ENCODE measurements around the gene POP7.
A peak's percentile ranks its signal among the peaks of the same experiment; 100 is the strongest.
"Not testable (repeated sequence)": the region's sequence is repeated elsewhere in the genome, so short reads cannot be mapped to it uniquely, and the experiment has no call there.

Gene POP7

DNA sequence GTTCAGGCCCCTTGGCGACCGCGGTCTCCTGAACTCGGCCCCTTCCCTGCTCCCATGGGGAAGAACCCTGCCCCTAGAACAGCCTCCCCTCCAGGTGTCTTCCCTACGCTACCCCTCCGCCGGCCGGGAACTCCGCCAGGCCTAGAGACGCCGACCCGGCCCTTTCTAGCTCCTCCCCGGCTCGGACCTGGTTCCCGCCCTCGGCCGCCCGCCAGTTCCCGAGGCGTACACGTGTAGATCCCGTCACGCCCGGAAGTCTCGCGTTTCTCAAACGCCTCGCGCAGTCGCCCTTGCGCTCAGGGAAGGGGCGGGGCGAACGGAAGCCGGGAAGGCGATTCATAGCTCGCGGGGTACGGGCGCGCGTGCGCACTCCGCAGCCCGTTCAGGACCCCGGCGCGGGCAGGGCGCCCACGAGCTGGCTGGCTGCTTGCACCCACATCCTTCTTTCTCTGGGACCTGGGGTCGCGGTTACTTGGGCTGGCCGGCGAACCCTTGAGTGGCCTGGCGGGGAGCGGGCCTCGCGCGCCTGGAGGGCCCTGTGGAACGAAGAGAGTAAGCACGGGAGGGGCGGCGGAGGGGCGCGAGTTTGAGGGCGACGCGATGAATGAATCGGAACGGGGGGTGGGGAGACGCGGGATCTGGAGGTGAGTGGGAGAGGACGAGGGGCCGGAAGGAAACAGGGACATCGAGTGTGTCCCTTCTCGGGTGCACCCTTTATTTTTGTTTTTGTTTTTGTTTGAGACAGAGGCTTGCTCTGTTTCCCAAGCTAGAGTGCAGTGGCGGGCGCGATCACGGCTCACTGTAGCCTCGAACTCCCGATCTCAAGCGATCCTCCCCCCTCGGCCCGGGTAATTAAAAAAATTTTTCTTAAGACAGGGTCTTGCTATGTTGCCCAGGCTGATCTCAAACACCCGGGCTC lies at the start of gene POP7:
Gene POP7, plus strand, starts transcription at position 369 of the 919 bp plus-strand sequence. CDS start 710 bp downstream, outside the sequence.
- ATAC-seq (ENCODE audit: low read depth) (peak; percentile 94), DNase-seq (ENCODE audit: low spot score in 2 of 2) (peak; percentile 96)
- Mint-ChIP-seq H3K4me3 (peak within 1 kb of the TSS; percentile 95), H3K9me3 (no peaks in the 10 kb centered on the region), H3K27ac (peak within 1 kb of the TSS; percentile 91), H3K36me3 (peaks cover 2% of the 10 kb centered on the region), H3K27me3 (no peaks in the 10 kb centered on the region), H3K4me1 (peaks cover 8% of the 10 kb centered on the region)

GRCh38 chr7:100662194-100662776 lies 43.6 kb upstream of the POP7 start:
- ATAC-seq (ENCODE audit: low read depth); H3K4me3 Mint-ChIP-seq; H3K9me3 Mint-ChIP-seq; DNase-seq (ENCODE audit: low spot score in 2 of 2); H3K4me1 Mint-ChIP-seq; H3K36me3 Mint-ChIP-seq; H3K27me3 Mint-ChIP-seq; H3K27ac Mint-ChIP-seq: not testable (repeated sequence)

DNA sequence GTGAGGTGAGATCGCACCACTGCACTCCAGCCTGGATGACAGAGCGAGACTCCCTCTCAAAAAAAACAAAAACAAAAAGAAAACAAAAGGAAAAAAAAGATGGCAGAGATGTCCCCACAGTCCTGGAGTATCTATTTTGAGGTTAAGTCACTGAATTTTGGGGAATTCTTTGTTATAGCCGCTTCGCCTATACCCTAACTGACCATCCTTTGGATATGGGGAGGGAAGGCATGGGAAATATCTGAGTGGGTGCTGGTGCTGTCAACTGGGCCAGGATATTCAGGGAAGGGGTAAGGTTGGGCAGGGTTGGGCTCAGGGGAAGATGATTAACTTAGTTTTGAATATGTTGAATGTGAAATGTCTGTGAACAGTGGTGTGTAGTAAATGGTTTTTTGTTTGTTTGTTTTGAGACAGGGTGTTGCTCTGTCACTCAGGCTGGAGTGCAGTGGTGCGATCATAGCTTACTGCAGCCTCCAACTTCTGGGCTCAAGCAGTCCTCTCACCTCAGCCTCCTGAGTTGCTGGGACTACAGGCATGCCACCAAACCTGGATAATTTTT lies 40.7 kb upstream of the POP7 start:
- Mint-ChIP-seq H3K9me3 (peaks cover 1% of the 10 kb centered on the region), H3K27ac (no peak overlapping the region), H3K4me3 (no peak overlapping the region), H3K27me3 (peaks cover 8% of the 10 kb centered on the region), H3K4me1 (peaks cover 5% of the 10 kb centered on the region), H3K36me3 (no peaks in the 10 kb centered on the region)
- ATAC-seq (ENCODE audit: low read depth) (no peak), DNase-seq (ENCODE audit: low spot score in 2 of 2) (no peak)

DNA sequence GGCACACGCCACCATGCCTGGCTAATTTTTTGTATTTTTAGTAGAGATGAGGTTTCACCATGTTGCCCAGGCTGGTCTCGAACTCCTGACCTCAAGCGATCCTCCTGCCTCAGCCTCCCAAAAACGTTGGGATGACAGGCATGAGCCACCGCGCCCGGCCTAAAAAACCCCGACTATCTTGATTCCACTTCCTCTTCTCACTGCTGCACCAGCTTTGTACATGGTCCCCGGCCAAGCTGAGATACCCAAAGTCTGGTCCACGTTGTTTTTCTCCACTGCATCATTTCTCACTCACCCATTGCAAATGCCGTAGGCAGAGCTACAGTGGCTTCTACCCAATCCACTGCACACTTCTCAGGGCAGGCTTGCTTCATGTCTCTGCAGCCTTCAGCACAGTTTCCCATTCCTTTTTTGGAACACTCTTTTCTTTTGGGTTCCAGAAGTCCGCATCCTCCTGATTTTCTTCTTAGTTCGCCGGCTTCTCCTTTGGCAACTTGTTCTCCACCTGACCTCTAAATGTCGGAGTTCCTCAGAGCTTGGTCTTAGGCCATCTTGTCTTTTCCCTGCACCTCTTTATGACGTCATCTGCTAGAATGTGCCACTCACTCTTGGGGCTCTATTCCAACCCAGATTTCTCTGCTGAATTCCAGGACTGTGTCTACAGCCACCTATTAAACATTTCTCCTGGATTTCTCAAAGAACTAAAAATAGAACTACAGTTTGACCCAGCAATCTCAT lies 38.4 kb upstream of the POP7 start:
- DNase-seq (ENCODE audit: low spot score in 2 of 2) = no peak
- Mint-ChIP-seq H3K4me3 (no peak overlapping the region), H3K9me3 (peaks cover 1% of the 10 kb centered on the region), H3K36me3 (no peaks in the 10 kb centered on the region), H3K4me1 (peaks cover 5% of the 10 kb centered on the region), H3K27me3 (peaks cover 6% of the 10 kb centered on the region), H3K27ac (no peak overlapping the region)
- peak; percentile 59 for ATAC-seq (ENCODE audit: low read depth)

GRCh38 chr7:100668069-100668449 lies 37.9 kb upstream of the POP7 start:
- Mint-ChIP-seq H3K27me3 (peaks cover 6% of the 10 kb centered on the region), H3K4me3 (no peak overlapping the region), H3K9me3 (peaks cover 1% of the 10 kb centered on the region), H3K27ac (no peak overlapping the region), H3K36me3 (no peaks in the 10 kb centered on the region), H3K4me1 (peaks cover 5% of the 10 kb centered on the region)
- DNase-seq (ENCODE audit: low spot score in 2 of 2) (no peak), ATAC-seq (ENCODE audit: low read depth) (no peak)

GRCh38 chr7:100669106-100669505 lies 36.8 kb upstream of the POP7 start:
- H3K36me3 Mint-ChIP-seq; DNase-seq (ENCODE audit: low spot score in 2 of 2); H3K27ac Mint-ChIP-seq; H3K4me1 Mint-ChIP-seq; H3K4me3 Mint-ChIP-seq; H3K27me3 Mint-ChIP-seq; ATAC-seq (ENCODE audit: low read depth); H3K9me3 Mint-ChIP-seq: not testable (repeated sequence)

- ATAC-seq (ENCODE audit: low read depth) (no peak), DNase-seq (ENCODE audit: low spot score in 2 of 2) (no peak)
- H3K27me3 Mint-ChIP-seq = peaks cover 4% of the 10 kb centered on the region
- no peak overlapping the region for H3K4me3 Mint-ChIP-seq
- H3K9me3 Mint-ChIP-seq = peaks cover 1% of the 10 kb centered on the region
- H3K4me1 Mint-ChIP-seq = peaks cover 8% of the 10 kb centered on the region
- no peak overlapping the region for H3K27ac Mint-ChIP-seq
- H3K36me3 Mint-ChIP-seq = peaks cover 2% of the 10 kb centered on the region
Measured at GRCh38 chr7:100670074-100670473, 35.8 kb upstream of the POP7 start.

GRCh38 chr7:100671353-100672327 lies 34.3 kb upstream of the POP7 start:
- no peak overlapping the region for H3K27ac Mint-ChIP-seq
- ATAC-seq (ENCODE audit: low read depth) (no peak), DNase-seq (ENCODE audit: low spot score in 2 of 2) (no peak)
- H3K36me3 Mint-ChIP-seq = peaks cover 2% of the 10 kb centered on the region
- H3K27me3 Mint-ChIP-seq = peaks cover 4% of the 10 kb centered on the region
- H3K4me3 Mint-ChIP-seq = no peak overlapping the region
- peaks cover 1% of the 10 kb centered on the region for H3K9me3 Mint-ChIP-seq
- peaks cover 11% of the 10 kb centered on the region for H3K4me1 Mint-ChIP-seq

DNA sequence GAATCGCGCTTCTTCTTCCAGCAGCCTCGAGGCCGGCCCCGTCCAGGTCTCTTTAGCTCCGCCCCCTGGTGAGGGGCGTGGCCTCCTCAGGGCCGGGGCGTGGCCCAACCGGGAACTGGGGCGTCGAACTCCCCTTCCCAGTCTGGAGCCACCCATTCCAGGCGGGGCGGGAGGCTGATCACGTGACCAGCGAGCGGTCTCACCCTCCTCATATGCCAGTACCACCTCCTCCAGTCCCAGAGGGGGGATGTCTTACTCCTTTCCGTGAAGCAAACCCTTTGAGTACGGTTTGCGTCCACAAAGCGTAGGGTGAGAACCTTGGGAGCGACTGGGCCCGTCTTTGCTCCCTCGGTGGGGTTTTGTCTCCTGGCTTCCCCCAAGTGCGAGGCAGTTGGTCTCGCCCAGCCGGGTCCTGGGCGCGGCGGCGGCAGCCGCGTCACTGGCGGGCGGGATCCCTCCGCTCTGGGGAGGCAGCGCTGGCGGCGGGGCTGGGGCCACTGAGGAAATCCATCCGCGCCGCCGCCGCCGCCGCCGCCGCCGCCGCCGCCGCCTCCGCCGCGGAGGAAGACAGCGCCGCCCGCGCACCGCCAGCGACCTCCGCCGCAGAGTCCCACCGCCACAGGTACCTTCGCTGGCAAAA lies 32.5 kb upstream of the POP7 start, which contains the start of gene GNB2:
Gene GNB2, plus strand, starts transcription at position 439 of the 640 bp plus-strand sequence. CDS start 2,526 bp downstream, outside the sequence.
- peak; percentile 56 for ATAC-seq (ENCODE audit: low read depth)
- no peaks in the 10 kb centered on the region for H3K27me3 Mint-ChIP-seq

GRCh38 chr7:100673942-100674410 lies 31.9 kb upstream of the POP7 start:
- no peak for ATAC-seq (ENCODE audit: low read depth)
- H3K4me3 Mint-ChIP-seq = peak overlapping the region; percentile 100
- H3K36me3 Mint-ChIP-seq = peaks cover 8% of the 10 kb centered on the region

More for the DNA sequence above, 32.5 kb upstream of the POP7 start, which contains the start of gene GNB2:
- peaks cover 6% of the 10 kb centered on the region for H3K36me3 Mint-ChIP-seq
- peak; percentile 95 to 96 for DNase-seq (ENCODE audit: low spot score in 2 of 2)
- peaks cover 8% of the 10 kb centered on the region for H3K4me1 Mint-ChIP-seq
- H3K4me3 Mint-ChIP-seq = peak within 1 kb of the TSS; percentile 100
- H3K9me3 Mint-ChIP-seq = no peaks in the 10 kb centered on the region
- H3K27ac Mint-ChIP-seq = peak within 1 kb of the TSS; percentile 93

DNA sequence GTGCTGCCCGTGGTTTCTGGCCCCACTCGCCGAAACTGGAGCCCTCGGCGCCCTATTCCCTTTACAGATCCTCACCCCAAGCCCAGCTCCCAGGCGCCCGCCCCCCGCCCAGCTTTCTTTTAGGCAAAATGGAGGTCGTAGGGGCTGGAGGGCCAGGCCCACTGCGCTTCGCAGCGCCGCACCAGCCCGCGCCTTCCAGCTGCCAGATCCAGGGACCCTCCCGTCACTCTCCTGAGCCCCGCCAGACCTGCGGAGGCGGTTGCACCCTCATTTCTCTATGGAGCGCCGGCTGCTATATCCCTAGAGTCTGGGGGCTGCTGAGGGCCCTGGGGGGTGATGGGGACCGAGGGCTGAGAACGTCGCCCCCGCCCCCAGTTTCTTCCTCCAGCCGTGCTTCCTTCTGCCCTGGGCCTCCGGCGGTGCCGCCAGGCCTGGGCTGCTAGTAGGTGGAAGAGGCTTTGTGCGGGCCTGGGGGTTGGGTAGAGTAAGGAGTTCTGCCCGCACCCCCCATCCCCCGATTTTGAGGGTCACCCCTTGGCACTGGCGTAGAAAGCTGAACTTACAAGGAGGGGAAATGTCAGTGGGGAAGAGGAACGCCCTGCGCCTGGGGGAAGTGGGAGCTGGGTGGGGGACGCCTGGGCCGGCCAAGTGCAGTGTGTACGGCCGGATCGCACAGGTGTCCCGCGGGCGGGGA lies 31.4 kb upstream of the POP7 start:
- Mint-ChIP-seq H3K9me3 (no peaks in the 10 kb centered on the region), H3K4me3 (peak overlapping the region; percentile 100), H3K27me3 (no peaks in the 10 kb centered on the region), H3K4me1 (peaks cover 8% of the 10 kb centered on the region), H3K36me3 (peaks cover 10% of the 10 kb centered on the region), H3K27ac (peak overlapping the region; percentile 93)
- ATAC-seq (ENCODE audit: low read depth) (no peak), DNase-seq (ENCODE audit: low spot score in 2 of 2) (peak in 1 of 2 donors; percentile 57)

More at GRCh38 chr7:100673942-100674410, 31.9 kb upstream of the POP7 start:
- peaks cover 8% of the 10 kb centered on the region for H3K4me1 Mint-ChIP-seq
- DNase-seq (ENCODE audit: low spot score in 2 of 2) = no peak
- H3K9me3 Mint-ChIP-seq = no peaks in the 10 kb centered on the region
- H3K27ac Mint-ChIP-seq = peak overlapping the region; percentile 93
- no peaks in the 10 kb centered on the region for H3K27me3 Mint-ChIP-seq

DNA sequence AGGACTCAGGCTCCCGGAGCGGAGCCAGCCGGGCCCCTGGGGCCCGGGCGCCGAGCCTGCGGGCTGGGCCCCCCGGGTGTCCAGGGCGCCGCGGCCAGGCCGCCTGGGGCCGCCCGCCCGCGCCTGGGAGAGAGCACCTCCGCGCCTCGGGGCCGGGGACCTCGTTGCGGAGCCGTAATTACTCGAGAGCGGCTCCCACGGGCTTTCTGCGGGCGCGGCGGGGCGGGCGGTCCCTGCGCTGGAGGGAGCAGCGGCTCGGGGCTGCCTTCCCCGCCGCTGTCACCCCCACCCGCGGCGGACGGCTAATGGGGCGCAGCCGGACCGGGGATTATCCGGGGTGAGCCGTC lies 30.8 kb upstream of the POP7 start:
- ATAC-seq (ENCODE audit: low read depth) = peak; percentile 0
- Mint-ChIP-seq H3K4me1 (peaks cover 8% of the 10 kb centered on the region), H3K27ac (peak overlapping the region; percentile 93)

More for the DNA sequence above, 30.8 kb upstream of the POP7 start:
- no peaks in the 10 kb centered on the region for H3K27me3 Mint-ChIP-seq
- DNase-seq (ENCODE audit: low spot score in 2 of 2) = peak in 1 of 2 donors; percentile 37
- peaks cover 11% of the 10 kb centered on the region for H3K36me3 Mint-ChIP-seq
- no peaks in the 10 kb centered on the region for H3K9me3 Mint-ChIP-seq
- peak overlapping the region; percentile 100 for H3K4me3 Mint-ChIP-seq

Measured in memory B cell (primary cell).